GM19455 (cell line): ENCODE results near the gene KCMF1.
A peak's percentile ranks its signal among the peaks of the same experiment; 100 is the strongest.
"Not testable (repeated sequence)": the region's sequence is repeated elsewhere in the genome, so short reads cannot be mapped to it uniquely, and the experiment has no call there.

Experiments
- ATAC-seq: cut with Tn5 transposase; IDR thresholded peaks from one replicate; pipeline ENCODE4 v1.9.1; 2021; ENCODE audit not compliant: unreplicated experiment

Gene KCMF1

DNA sequence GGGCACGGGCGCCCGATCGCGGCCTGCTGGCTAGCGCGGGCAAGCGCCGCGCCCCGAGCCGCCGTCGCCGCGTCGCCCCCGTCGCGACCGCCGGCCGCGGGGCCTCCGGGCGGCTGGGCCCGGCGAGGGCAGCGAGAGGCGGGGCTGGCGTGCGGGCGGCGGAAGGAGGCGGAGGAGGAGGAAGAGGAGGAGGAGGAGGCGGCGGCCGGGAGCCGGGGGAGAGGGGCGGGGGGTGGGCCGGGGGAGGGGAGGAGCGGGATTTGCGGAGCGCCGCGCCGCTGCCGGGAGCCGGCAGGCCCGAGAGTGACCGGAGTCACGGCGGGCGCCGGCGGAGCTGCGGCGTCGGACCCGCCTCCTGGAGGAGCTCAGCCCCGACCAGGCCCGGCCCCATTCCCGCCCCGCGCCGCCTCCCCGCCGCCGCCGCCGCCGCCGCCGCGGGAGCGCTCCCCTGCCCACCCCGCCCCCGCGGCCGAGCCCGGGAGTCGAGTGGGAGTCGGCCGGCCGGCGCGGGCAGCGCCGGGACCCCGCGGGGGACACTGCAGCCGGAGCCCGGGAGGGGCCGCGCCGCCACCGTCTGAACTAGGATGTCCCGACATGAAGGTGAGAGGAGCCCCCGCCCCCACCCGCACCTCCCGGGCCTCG, at the start of gene KCMF1:
TSS of gene KCMF1 (plus strand) at position 294 of the 642 bp plus-strand sequence. CDS start at position 585, 291 bp downstream.
- peak; percentile 46 for ATAC-seq

DNA sequence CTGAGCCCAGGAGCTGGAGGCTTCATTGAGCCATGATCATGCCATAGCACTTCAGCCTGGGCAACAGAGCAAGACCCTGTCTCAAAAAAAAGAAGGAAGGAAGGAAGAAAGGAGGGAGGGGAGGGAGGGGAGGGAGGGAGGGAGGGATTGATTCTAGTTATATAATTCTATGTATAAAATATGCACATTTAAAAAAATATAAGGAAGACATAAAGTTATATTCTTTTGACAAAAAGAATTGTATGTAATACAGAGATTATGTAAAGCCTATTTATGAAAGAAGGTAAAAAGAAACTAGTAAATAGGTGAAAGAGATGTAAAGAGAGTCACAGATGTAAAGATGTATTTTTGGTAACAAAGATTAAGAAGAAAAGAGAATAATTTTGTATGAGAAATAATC, 48.0 kb upstream of the KCMF1 start:
- no peak for ATAC-seq

GRCh38 chr2:84924173-84925106, 46.5 kb upstream of the KCMF1 start:
- no peak for ATAC-seq

DNA sequence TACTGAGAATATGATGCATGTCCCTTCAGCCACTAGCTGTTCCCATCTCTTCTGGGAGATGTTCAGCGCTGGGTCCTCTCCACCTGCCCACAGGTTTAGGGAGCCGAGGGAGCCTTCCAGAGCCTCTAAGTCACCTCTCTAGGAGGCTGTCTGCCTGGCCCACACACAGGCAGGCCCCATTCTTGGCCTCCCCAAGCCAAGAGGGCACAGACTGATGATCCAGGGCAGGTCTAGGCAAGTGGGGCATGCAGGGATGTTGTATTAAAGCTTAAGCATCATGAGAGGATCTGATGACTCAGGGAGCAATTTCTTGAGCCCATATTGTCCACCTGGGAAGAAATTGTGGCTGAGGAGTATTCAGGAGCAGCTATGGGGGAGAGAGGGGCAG, 45.6 kb upstream of the KCMF1 start:
- no peak for ATAC-seq

DNA sequence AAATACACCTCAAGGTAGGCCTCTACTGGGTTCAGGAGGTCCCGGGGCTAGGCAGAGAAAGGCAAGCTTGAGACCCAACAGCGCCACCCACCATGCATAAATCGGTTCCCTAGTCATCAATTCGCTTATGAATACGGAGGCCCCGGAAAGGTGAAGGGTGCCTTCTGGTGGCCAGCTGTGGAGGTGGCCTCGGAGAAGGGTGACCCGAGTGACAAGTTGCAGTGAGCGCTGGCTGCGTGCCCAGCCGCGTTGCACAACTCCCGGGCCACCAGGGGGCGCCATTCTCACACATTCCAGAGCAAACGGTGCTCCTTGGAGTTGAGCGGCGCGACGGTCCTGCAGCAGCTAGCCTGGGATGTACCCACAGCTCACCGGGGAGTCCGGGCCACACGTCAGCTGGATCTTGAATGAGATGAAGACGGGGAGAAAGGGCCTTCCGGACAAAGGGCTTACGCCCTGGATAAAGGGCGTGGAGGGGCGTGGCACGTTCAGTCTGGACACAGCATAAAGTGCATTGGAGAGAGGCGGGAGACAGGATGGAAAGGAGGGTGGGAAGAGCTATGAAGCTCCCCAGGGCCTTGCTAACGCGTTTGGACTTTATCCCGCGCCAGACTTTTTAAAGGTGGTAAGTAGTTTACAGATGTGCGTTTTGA, 45.1 kb upstream of the KCMF1 start:
- ATAC-seq, result peak; percentile 73

- ATAC-seq, result no peak
These were observed 43.7 kb upstream of the KCMF1 start for GRCh38 chr2:84927275-84927627.

- ATAC-seq, result peak; percentile 57
These were observed 39.6 kb upstream of the KCMF1 start for GRCh38 chr2:84931384-84931821.

DNA sequence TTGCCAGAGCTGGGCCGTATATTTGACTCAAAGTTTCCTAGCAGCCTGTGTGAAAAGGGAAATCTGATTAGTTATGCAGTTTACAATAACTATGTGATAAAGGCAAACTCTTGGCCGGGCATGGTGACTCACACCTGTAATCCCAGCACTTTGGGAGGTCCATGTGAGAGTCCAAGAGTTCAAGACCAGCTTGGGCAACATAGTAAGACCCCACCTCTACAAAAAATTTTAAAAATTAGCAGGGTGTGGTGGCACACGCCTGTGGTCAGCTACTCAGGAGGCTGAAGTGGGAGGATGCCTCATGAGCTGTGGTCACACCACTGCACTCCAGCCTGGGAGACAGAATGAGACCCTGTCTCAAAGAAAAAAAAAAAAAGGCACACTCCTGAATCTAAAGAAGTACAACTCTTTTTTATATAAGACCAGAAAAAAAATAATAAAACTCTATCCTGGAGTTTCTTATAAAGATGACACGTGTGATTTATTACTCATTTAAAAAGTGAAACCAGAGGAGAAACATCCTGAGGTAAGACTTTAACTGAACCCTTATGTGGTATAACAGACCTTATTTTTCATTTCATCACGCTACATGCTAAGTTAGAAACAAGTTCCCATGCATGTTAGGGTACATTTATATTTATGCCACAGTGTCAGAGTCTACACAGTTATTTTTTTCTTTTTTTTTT, 32.6 kb upstream of the KCMF1 start:
- ATAC-seq, result peak; percentile 28

- ATAC-seq, result peak; percentile 80
These were observed 31.4 kb upstream of the KCMF1 start for GRCh38 chr2:84939426-84940087.

GRCh38 chr2:84940088-84940470, 30.9 kb upstream of the KCMF1 start:
- ATAC-seq, result peak; percentile 7

GRCh38 chr2:84940831-84941412, 30.0 kb upstream of the KCMF1 start:
- no peak for ATAC-seq

GRCh38 chr2:84942166-84942565, 28.8 kb upstream of the KCMF1 start:
- no peak for ATAC-seq

- ATAC-seq, result peak; percentile 39
These were observed 28.0 kb upstream of the KCMF1 start for GRCh38 chr2:84942964-84943421.

GRCh38 chr2:84944295-84944909, 26.6 kb upstream of the KCMF1 start:
- no peak for ATAC-seq

- not testable (repeated sequence) for ATAC-seq
These were observed 25.1 kb upstream of the KCMF1 start for GRCh38 chr2:84945838-84946203.

DNA sequence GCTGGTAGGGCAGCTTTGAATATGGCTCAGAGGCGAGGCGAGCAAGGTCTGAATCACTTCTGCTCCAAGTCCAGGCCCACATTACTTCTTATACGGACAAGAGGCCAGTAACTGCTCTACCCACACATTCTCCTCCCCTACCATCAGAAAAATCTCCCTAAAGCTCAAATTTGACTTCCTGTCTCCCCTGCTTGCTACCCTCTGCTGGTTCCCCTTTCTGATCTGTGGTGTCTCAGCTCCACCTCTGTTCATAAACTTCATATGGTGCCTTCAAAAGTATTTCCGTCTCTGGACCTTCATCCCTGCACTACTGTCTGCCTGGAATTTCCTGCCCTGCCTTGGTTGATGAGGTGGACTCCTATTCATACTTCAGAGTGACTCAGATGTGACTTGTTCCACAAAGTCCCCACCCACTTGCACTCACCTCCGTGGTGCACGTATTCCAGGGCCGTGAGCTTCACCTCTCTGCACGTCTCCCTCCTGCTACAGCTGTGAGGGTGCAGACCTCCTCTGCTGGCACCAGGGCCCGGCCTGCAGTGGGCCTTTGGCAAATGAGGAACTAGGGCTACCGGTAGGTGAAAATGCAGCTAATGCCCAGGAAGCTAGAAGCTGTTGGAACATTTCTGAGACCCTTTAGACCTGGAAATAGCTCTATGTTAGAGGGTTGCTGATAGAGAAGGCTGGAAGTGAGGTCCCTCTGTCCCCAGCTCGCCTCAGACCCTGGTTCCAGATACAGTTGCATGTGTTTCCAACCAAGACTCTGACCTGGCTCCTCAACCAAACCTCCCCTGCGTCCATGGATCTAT, 24.6 kb upstream of the KCMF1 start:
- ATAC-seq, result peak; percentile 58

DNA sequence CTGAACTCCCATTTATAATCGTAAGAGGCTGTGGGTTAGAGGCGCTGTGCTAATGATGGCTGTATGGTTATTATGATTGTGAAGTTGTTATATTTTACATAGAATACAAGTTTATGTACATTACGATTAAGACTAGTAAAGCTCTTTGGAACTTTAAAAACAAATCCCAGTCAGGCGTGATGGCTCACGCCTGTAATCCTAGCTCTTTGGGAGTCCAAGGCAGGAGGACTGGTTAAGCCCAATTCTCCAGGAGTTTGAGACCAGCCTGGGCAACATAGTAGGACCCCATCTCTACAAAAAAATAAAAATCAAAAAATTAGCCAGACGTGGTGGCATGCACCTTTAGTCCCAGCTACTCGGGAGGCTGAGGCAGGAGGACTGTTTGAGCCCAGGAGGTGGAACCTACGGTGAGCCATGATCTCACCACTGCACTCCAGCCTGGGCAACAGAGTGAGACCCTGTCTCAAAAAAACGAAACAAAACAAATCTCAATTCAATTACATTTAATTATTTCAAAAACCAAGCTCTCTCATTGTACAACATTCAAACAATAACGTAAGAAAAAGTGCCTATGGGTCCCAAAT, 23.9 kb upstream of the KCMF1 start:
- ATAC-seq, result no peak

GRCh38 chr2:84953535-84953934, 17.4 kb upstream of the KCMF1 start:
- no peak for ATAC-seq

GRCh38 chr2:84954329-84954728, 16.6 kb upstream of the KCMF1 start:
- no peak for ATAC-seq
